Sigmoid colon (tissue), 7 donors: ENCODE results near the gene P2RY14. TPM values are rescaled to one million over a fixed set of nuclear protein-coding genes. Genes with fewer than 3 reads are reported as not detected.

Experiments
- DNase-seq: peaks from one replicate; pipeline ENCODE4 v3.0.0-alpha.2; 2019
- H3K27ac ChIP-seq, 4 donors: fragments of 200-600 bp; sonication (generic); one replicate each; pipeline ENCODE4 v1.5.1; 2016 to 2019; ENCODE audit warnings: mild to moderate bottlenecking in 1 of 4
- H3K27me3 ChIP-seq, 3 donors: fragments of 200-600 bp; sonication (generic); one replicate each; pipeline ENCODE4 v1.5.1; 2019; ENCODE audit warnings: mild to moderate bottlenecking in 1 of 3
- H3K36me3 ChIP-seq, 4 donors: fragments of 200-600 bp; sonication (generic); one replicate each; pipeline ENCODE4 v1.5.1; 2016 to 2019
- H3K4me1 ChIP-seq, 4 donors: fragments of 200-600 bp; sonication (generic); one replicate each; pipeline ENCODE4 v1.5.1; 2017 to 2019
- H3K4me3 ChIP-seq, 4 donors: fragments of 200-600 bp; sonication (generic); one replicate each; pipeline ENCODE4 v1.5.1; 2017 to 2019; ENCODE audit warnings: mild to moderate bottlenecking in 2 of 4, moderate library complexity in 1 of 4
- H3K9me3 ChIP-seq, 4 donors: fragments of 200-600 bp in 3 of 4; sonication (generic) in 3 of 4; one replicate each; pipeline versions ENCODE4 v1.5.1 to v1.6.1; 2013 to 2019
- CTCF ChIP-seq, 4 experiments: fragments of 450-650 bp in 3 of 4; fragments of 200-600 bp in 1 of 4; IDR thresholded peaks; one replicate each; pipeline ENCODE4 v1.5.1; 2016 to 2019; ENCODE audit warnings: antibody characterized with exemption in 4 of 4, mild to moderate bottlenecking in 3 of 4, moderate library complexity in 2 of 4
- EP300 ChIP-seq, 4 donors: sonication (generic); formaldehyde crosslinking; IDR thresholded peaks; one replicate each; pipeline ENCODE4 v1.6.1; 2017; ENCODE audit warnings: antibody characterized with exemption in 4 of 4
- POLR2A ChIP-seq, 2 donors: fragments of 450-650 bp; IDR thresholded peaks; one replicate each; pipeline ENCODE4 v1.6.1; 2016; ENCODE audit warnings: antibody characterized with exemption in 2 of 2, mild to moderate bottlenecking in 2 of 2, moderate library complexity in 2 of 2
- POLR2AphosphoS5 ChIP-seq, 4 donors: sonication (generic); formaldehyde crosslinking; IDR thresholded peaks; one replicate each; pipeline ENCODE4 v1.6.1; 2017; ENCODE audit warnings: antibody characterized with exemption in 4 of 4
- WGBS, 2 donors: extraction: QIAGEN DNeasy Blood & Tissue Kit; methylation state at CpG; one replicate each; pipeline ENCODE4 v1.1.7; 2013; 5-methylcytosine and 5-hydroxymethylcytosine counted together
- intact Hi-C: fragments of 100-400 bp; cut with DNase I; formaldehyde crosslinking; loops from one replicate; pipeline ENCODE4 v1.15.1; 2023
- polyA plus RNA-seq, 3 donors: library from polyadenylated mRNA; stranded (reverse); fragments of 200-250 nt; gene quantifications; one replicate each; pipeline ENCODE4 v1.2.3, GENCODE V29; 2013
- total RNA-seq, 4 donors: library from RNA; depleted of rRNA; stranded (reverse); fragments of >200 nt; gene quantifications; one replicate each; pipeline ENCODE4 v1.1.0, GENCODE V29; 2016
- donor health status: healthy with polysubstance abuse.
- donor health status: Bipolar disorder and iron deficiency.
- donor health status: healthy.

P2RY14 gene
- total and polyA plus RNA-seq, 7 donors = 2.5 to 26.7 (median 6.5) TPM

GRCh38 chr3:151282921-151283320 lies 4.6 kb upstream of the P2RY14 start:
- WGBS, 2 donors = 0 to 1% methylated on average over 1 of the region's 1 CpG
- peaks cover 0 to 40% (median 15%) of the 10 kb centered on the region in 4 donors for H3K4me1 ChIP-seq
- no peaks in the 10 kb centered on the region for H3K36me3 ChIP-seq
- H3K4me3 ChIP-seq = no peak overlapping the region
- intact Hi-C loops = loop anchor here (1.0 to 10.0 kb wide), 3 partner anchors 56 to 552 kb away; no protein-coding TSS in a partner anchor
- TF ChIP-seq EP300 (IDR thresholded peaks at IDR 0.05) = no peak
- no peak for TF ChIP-seq POLR2AphosphoS5 (IDR thresholded peaks at IDR 0.05)
- TF ChIP-seq CTCF (IDR thresholded peaks at IDR 0.05) = peak; percentile 48 to 70 (median 58)
- no peak for TF ChIP-seq POLR2A (IDR thresholded peaks at IDR 0.05)
- no peak for DNase-seq
- no peaks in the 10 kb centered on the region for H3K27me3 ChIP-seq
- no peaks in the 10 kb centered on the region for H3K9me3 ChIP-seq
- peak overlapping the region in 2 of 4 donors; percentile 40 to 65 for H3K27ac ChIP-seq

- Histone ChIP-seq H3K27ac (peak overlapping the region in 3 of 4 donors; percentile 37 to 65 (median 40)), H3K4me1 (peaks cover 0 to 40% (median 15%) of the 10 kb centered on the region in 4 donors), H3K36me3 (no peaks in the 10 kb centered on the region), H3K27me3 (no peaks in the 10 kb centered on the region), H3K4me3 (no peak overlapping the region), H3K9me3 (no peaks in the 10 kb centered on the region)
- no peak for DNase-seq
- intact Hi-C loops = loop anchor here (1.0 to 10.0 kb wide), 2 partner anchors 113 to 553 kb away; no protein-coding TSS in a partner anchor
- TF ChIP-seq POLR2A (IDR thresholded peaks at IDR 0.05) (no peak), CTCF (IDR thresholded peaks at IDR 0.05) (no peak), EP300 (IDR thresholded peaks at IDR 0.05) (peak in 1 of 4 donors; percentile 37), POLR2AphosphoS5 (IDR thresholded peaks at IDR 0.05) (no peak)
- WGBS, 2 donors = 84 to 89% methylated on average over 9 of the region's 9 CpGs
Measured at GRCh38 chr3:151281671-151282324, 3.5 kb upstream of the P2RY14 start.

GRCh38 chr3:151276687-151277042 lies 1.7 kb downstream of the P2RY14 start:
- H3K4me1 ChIP-seq = peaks cover 0 to 23% (median 7%) of the 10 kb centered on the region in 4 donors
- DNase-seq = no peak
- 51 to 85% methylated on average over 6 of the region's 6 CpGs for WGBS, 2 donors
- H3K27me3 ChIP-seq = no peaks in the 10 kb centered on the region
- no peaks in the 10 kb centered on the region for H3K36me3 ChIP-seq
- TF ChIP-seq EP300 (IDR thresholded peaks at IDR 0.05) (no peak), POLR2A (IDR thresholded peaks at IDR 0.05) (no peak), POLR2AphosphoS5 (IDR thresholded peaks at IDR 0.05) (no peak), CTCF (IDR thresholded peaks at IDR 0.05) (no peak)
- peak overlapping the region; percentile 16 to 33 (median 22) for H3K4me3 ChIP-seq
- intact Hi-C loops = no loop called here
- no peaks in the 10 kb centered on the region for H3K9me3 ChIP-seq
- peak overlapping the region in 3 of 4 donors; percentile 13 to 65 (median 14) for H3K27ac ChIP-seq

GRCh38 chr3:151276038-151276686 lies 2.2 kb downstream of the P2RY14 start:
- intact Hi-C loops = no loop called here
- Histone ChIP-seq H3K4me1 (peaks cover 0 to 23% (median 5%) of the 10 kb centered on the region in 4 donors), H3K27me3 (no peaks in the 10 kb centered on the region), H3K36me3 (no peaks in the 10 kb centered on the region), H3K4me3 (peak overlapping the region; percentile 16 to 33 (median 22)), H3K9me3 (no peaks in the 10 kb centered on the region), H3K27ac (peak overlapping the region in 3 of 4 donors; percentile 1 to 30 (median 13))
- WGBS, 2 donors = 61 to 82% methylated on average over 2 of the region's 2 CpGs
- TF ChIP-seq POLR2A (IDR thresholded peaks at IDR 0.05) (no peak), EP300 (IDR thresholded peaks at IDR 0.05) (no peak), POLR2AphosphoS5 (IDR thresholded peaks at IDR 0.05) (no peak)
- DNase-seq = no peak

- intact Hi-C loops = no loop called here
- no peaks in the 10 kb centered on the region for H3K9me3 ChIP-seq
- no peaks in the 10 kb centered on the region for H3K27me3 ChIP-seq
- WGBS, 2 donors = 69 to 83% methylated on average over 5 of the region's 5 CpGs
- no peaks in the 10 kb centered on the region for H3K36me3 ChIP-seq
- no peak overlapping the region for H3K4me3 ChIP-seq
- peaks cover 0 to 31% (median 5%) of the 10 kb centered on the region in 4 donors for H3K4me1 ChIP-seq
- TF ChIP-seq EP300 (IDR thresholded peaks at IDR 0.05) (no peak), POLR2AphosphoS5 (IDR thresholded peaks at IDR 0.05) (no peak), CTCF (IDR thresholded peaks at IDR 0.05) (no peak), POLR2A (IDR thresholded peaks at IDR 0.05) (no peak)
- H3K27ac ChIP-seq = no peak overlapping the region
- no peak for DNase-seq
Measured at GRCh38 chr3:151275091-151275490, 3.3 kb downstream of the P2RY14 start.
